OCI-LY1 (cell line): ENCODE measurements around the gene GALNT16.
"Not testable (repeated sequence)": the region's sequence is repeated elsewhere in the genome, so short reads cannot be mapped to it uniquely, and the experiment has no call there.

Experiments used
- EZH2 ChIP-seq: fragments of 200-600 bp; sonication (generic), shearing (Covaris generic); IDR thresholded peaks from 2 replicates; pipeline ENCODE4 v1.8.0; 2017; ENCODE audit warnings: borderline replicate concordance, mixed run types, mild to moderate bottlenecking, antibody characterized with exemption, low read length, moderate library complexity, mixed read lengths
- TF ChIP-seq, protein P1 (sequence below): fragments of 200-600 bp; sonication (generic), shearing (Covaris generic); IDR thresholded peaks from 2 replicates; pipeline ENCODE4 v1.5.1; 2017; ENCODE audit warnings: mild to moderate bottlenecking, antibody characterized with exemption, low read length, moderate library complexity, mixed read lengths

DNA sequence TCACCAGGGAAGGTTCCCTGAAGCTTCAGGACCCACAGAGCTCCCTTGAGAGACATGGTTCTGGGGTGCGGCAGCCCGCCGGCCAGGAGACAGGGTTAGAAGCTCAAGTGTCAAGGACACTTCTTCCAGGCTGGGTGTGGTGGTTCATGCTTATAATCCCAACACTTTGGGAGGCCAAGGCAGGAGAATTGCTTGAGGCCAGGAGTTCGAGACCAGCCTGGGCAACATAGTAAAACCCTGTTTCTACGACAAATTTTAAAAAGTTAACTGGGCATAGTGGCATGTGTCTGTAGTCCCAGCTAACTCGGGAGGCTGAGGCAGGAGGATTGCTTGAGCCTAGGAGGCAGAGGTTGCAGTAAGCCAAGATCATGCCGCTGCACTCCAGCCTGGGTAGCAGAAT, 30.9 kb downstream of the GALNT16 start:
- TF ChIP-seq, protein P1, sequence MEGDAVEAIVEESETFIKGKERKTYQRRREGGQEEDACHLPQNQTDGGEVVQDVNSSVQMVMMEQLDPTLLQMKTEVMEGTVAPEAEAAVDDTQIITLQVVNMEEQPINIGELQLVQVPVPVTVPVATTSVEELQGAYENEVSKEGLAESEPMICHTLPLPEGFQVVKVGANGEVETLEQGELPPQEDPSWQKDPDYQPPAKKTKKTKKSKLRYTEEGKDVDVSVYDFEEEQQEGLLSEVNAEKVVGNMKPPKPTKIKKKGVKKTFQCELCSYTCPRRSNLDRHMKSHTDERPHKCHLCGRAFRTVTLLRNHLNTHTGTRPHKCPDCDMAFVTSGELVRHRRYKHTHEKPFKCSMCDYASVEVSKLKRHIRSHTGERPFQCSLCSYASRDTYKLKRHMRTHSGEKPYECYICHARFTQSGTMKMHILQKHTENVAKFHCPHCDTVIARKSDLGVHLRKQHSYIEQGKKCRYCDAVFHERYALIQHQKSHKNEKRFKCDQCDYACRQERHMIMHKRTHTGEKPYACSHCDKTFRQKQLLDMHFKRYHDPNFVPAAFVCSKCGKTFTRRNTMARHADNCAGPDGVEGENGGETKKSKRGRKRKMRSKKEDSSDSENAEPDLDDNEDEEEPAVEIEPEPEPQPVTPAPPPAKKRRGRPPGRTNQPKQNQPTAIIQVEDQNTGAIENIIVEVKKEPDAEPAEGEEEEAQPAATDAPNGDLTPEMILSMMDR: not testable (repeated sequence)
- not testable (repeated sequence) for TF ChIP-seq EZH2
